GM12873 (cell line): ENCODE results near the gene TBCD.

Experiments used
- CTCF ChIP-seq: IDR thresholded peaks from 2 replicates; pipeline ENCODE4 v1.5.1; 2012; ENCODE audit warnings: low read depth, mild to moderate bottlenecking, moderate library complexity, low read length, control low read depth; ENCODE audit not compliant: insufficient read depth; ENCODE audit errors: missing control alignments

The TBCD gene

GRCh38 chr17:82813299-82814051 lies 61.6 kb downstream of the TBCD start:
- TF ChIP-seq CTCF: no peak

- no peak for TF ChIP-seq CTCF
Measured at GRCh38 chr17:82814834-82815233, 63.0 kb downstream of the TBCD start.

- no peak for TF ChIP-seq CTCF
Measured at GRCh38 chr17:82815354-82815753, 63.5 kb downstream of the TBCD start.

GRCh38 chr17:82815790-82816305 lies 64.0 kb downstream of the TBCD start:
- no peak for TF ChIP-seq CTCF

- no peak for TF ChIP-seq CTCF
Measured at GRCh38 chr17:82816358-82816757, 64.5 kb downstream of the TBCD start.

- TF ChIP-seq CTCF: no peak
Measured at GRCh38 chr17:82817947-82818346, 66.1 kb downstream of the TBCD start.

GRCh38 chr17:82820278-82821251 lies 68.7 kb downstream of the TBCD start:
- TF ChIP-seq CTCF: no peak
